OCI-LY7 (cell line): ENCODE measurements around the gene LRRN2. TPM values are rescaled to one million over a fixed set of nuclear protein-coding genes. Genes with fewer than 3 reads are reported as not detected.
"Not testable (repeated sequence)": the region's sequence is repeated elsewhere in the genome, so short reads cannot be mapped to it uniquely, and the experiment has no call there.

Experiments
- BruUV-seq: library from RNA; stranded (reverse); fragments of 400-500 nt; replicated peaks from 2 replicates; lab custom pipeline; 2021; lab: Mats Ljungman, UMichigan
- CTCF ChIA-PET: fragments of 300-600 bp; sonication (Branson Sonifier 250); formaldehyde crosslinking; loops from one replicate; lab custom pipeline; 2022; ENCODE audit warnings: antibody characterized with exemption; ENCODE audit not compliant: unreplicated experiment; lab: Charles Lee
- POLR2A ChIA-PET: fragments of 300-600 bp; sonication (Branson Sonifier 250); formaldehyde crosslinking; loops from one replicate; lab custom pipeline; 2022; ENCODE audit warnings: antibody characterized with exemption; lab: Charles Lee
- DNase-seq: peaks from one replicate; pipeline ENCODE4 v3.0.0-alpha.2; 2015; ENCODE audit warnings: low spot score
- H2AFZ ChIP-seq: fragments of 200-600 bp; sonication (generic), shearing (Covaris generic); 2 replicates; pipeline ENCODE4 v1.6.1; 2014; ENCODE audit warnings: mild to moderate bottlenecking, antibody characterized with exemption, low read length, moderate library complexity
- H3K27ac ChIP-seq: fragments of 200-600 bp; sonication (generic); 2 replicates; pipeline ENCODE4 v1.5.1; 2014; ENCODE audit warnings: mixed run types, low read depth, mild to moderate bottlenecking, moderate library complexity, low read length, inconsistent platforms; ENCODE audit not compliant: poor library complexity, severe bottlenecking
- H3K36me3 ChIP-seq: fragments of 200-600 bp; sonication (generic); 2 replicates; pipeline ENCODE4 v1.6.1; 2014; ENCODE audit warnings: mild to moderate bottlenecking, antibody characterized with exemption, low read length, moderate library complexity, mixed read lengths; ENCODE audit not compliant: insufficient read depth
- H3K4me1 ChIP-seq: fragments of 200-600 bp; sonication (generic); 2 replicates; pipeline ENCODE4 v1.5.1; 2014; ENCODE audit warnings: mild to moderate bottlenecking, low read length; ENCODE audit not compliant: insufficient read depth, poor library complexity, severe bottlenecking
- H3K4me2 ChIP-seq: fragments of 200-600 bp; sonication (generic); 2 replicates; pipeline ENCODE4 v1.6.1; 2014; ENCODE audit warnings: mild to moderate bottlenecking, low read length
- H3K4me3 ChIP-seq: fragments of 200-600 bp; sonication (generic); 2 replicates; pipeline ENCODE4 v1.5.1; 2014; ENCODE audit warnings: mild to moderate bottlenecking, low read depth, low read length; ENCODE audit not compliant: poor library complexity, severe bottlenecking
- H3K79me2 ChIP-seq: fragments of 200-600 bp; sonication (generic); 2 replicates; pipeline ENCODE4 v1.6.1; 2016; ENCODE audit warnings: low read depth, mild to moderate bottlenecking, low read length, moderate library complexity, mixed read lengths; ENCODE audit not compliant: insufficient read depth
- H3K9me2 ChIP-seq: fragments of 200-600 bp; sonication (generic); 2 replicates; pipeline ENCODE4 v1.6.1; 2016; ENCODE audit warnings: mild to moderate bottlenecking, low read length, mixed read lengths; ENCODE audit not compliant: insufficient read depth
- H3K9me3 ChIP-seq: fragments of 200-600 bp; sonication (generic); 2 replicates; pipeline ENCODE4 v1.6.1; 2014; ENCODE audit warnings: mild to moderate bottlenecking, mixed run types, low read length, mixed read lengths
- H4K20me1 ChIP-seq: fragments of 200-600 bp; sonication (generic); 2 replicates; pipeline ENCODE4 v1.6.1; 2014; ENCODE audit warnings: mild to moderate bottlenecking, antibody characterized with exemption, low read length, moderate library complexity, mixed read lengths; ENCODE audit not compliant: insufficient read depth
- EZH2phosphoT487 ChIP-seq: fragments of 200-600 bp; sonication (generic); IDR thresholded peaks from 2 replicates; pipeline ENCODE4 v1.6.1; 2018; ENCODE audit warnings: low read depth, borderline replicate concordance, mild to moderate bottlenecking, mixed run types, antibody characterized with exemption, low read length, moderate library complexity, mixed read lengths
- intact Hi-C: fragments of 100-400 bp; cut with micrococcal nuclease; formaldehyde crosslinking; loops from one replicate; pipeline ENCODE4 v1.10.0; 2022; ENCODE audit not compliant: unreplicated experiment
- total RNA-seq, 2 experiments: library from RNA; depleted of rRNA in 1 of 2; stranded (reverse); fragments of >200 nt in 1 of 2; shearing (Covaris generic) in 1 of 2; gene quantifications; 2 replicates each; pipeline ENCODE4 v1.2.3, GENCODE V29; 2014 to 2022
- TF ChIP-seq, protein P1 (sequence below): fragments of 200-600 bp; sonication (generic); conservative IDR thresholded peaks from 2 replicates; pipeline ENCODE4 v1.5.1; 2014; ENCODE audit warnings: mild to moderate bottlenecking, antibody characterized with exemption, low read length, moderate library complexity, mixed read lengths

LRRN2 gene
- total RNA-seq, 2 experiments from 2014 or later = not detected

- H3K4me3 ChIP-seq = no peak overlapping the region
- H3K9me2 ChIP-seq = no peaks in the 10 kb centered on the region
- BruUV-seq = no TSS peak
- no peak for DNase-seq
- no peaks in the 10 kb centered on the region for H4K20me1 ChIP-seq
- no peaks in the 10 kb centered on the region for H3K79me2 ChIP-seq
- H3K9me3 ChIP-seq = no peaks in the 10 kb centered on the region
- H3K4me1 ChIP-seq = peaks cover 7% of the 10 kb centered on the region
- intact Hi-C loops = no loop called here
- CTCF ChIA-PET = interaction anchor here (0.6 kb wide), 2 partner anchors 49 to 936 kb away, joined by 3 read pairs; no protein-coding TSS in a partner anchor
- no peak overlapping the region for H3K4me2 ChIP-seq
- H3K27ac ChIP-seq = no peak overlapping the region
- no peaks in the 10 kb centered on the region for H3K36me3 ChIP-seq
- POLR2A ChIA-PET = no interaction called here
- TF ChIP-seq, protein P1, sequence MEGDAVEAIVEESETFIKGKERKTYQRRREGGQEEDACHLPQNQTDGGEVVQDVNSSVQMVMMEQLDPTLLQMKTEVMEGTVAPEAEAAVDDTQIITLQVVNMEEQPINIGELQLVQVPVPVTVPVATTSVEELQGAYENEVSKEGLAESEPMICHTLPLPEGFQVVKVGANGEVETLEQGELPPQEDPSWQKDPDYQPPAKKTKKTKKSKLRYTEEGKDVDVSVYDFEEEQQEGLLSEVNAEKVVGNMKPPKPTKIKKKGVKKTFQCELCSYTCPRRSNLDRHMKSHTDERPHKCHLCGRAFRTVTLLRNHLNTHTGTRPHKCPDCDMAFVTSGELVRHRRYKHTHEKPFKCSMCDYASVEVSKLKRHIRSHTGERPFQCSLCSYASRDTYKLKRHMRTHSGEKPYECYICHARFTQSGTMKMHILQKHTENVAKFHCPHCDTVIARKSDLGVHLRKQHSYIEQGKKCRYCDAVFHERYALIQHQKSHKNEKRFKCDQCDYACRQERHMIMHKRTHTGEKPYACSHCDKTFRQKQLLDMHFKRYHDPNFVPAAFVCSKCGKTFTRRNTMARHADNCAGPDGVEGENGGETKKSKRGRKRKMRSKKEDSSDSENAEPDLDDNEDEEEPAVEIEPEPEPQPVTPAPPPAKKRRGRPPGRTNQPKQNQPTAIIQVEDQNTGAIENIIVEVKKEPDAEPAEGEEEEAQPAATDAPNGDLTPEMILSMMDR = no peak
- no peak overlapping the region for H2AFZ ChIP-seq
These were observed 7.4 kb upstream of the LRRN2 start for GRCh38 chr1:204692841-204693356.

GRCh38 chr1:204692325-204692840, 6.8 kb upstream of the LRRN2 start:
- BruUV-seq = no TSS peak
- intact Hi-C loops = no loop called here
- Histone ChIP-seq H3K4me3 (no peak overlapping the region), H3K4me1 (peaks cover 7% of the 10 kb centered on the region), H3K79me2 (no peaks in the 10 kb centered on the region), H3K36me3 (no peaks in the 10 kb centered on the region), H4K20me1 (no peaks in the 10 kb centered on the region), H3K4me2 (no peak overlapping the region), H3K27ac (no peak overlapping the region), H3K9me3 (no peaks in the 10 kb centered on the region), H2AFZ (no peak overlapping the region), H3K9me2 (no peaks in the 10 kb centered on the region)
- DNase-seq = peak; percentile 14
- TF ChIP-seq, protein P1 = peak; percentile 68
- no peak for TF ChIP-seq EZH2phosphoT487
- POLR2A ChIA-PET = interaction anchor here (0.6 kb wide), 1 partner anchor 11 kb away, joined by 6 read pairs; no protein-coding TSS in a partner anchor
- CTCF ChIA-PET = no interaction called here

DNA sequence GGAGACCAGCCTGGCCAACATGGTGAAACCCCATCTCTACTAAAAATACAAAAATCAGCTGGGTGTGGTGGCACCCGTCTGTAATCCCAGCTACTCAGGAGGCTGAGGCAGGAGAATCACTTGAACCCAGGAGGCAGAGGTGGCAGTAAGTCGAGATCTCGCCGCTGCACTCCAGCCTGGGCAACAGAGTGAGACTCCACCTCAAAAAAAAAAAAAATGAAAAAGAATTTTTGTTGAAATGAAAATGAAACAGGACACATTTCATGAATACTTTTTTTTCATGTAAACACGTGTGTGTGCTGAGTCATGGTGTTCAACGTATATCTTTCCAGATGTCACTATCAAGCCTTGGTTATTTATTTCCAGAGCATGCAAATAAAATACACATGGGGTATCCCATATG, 5.8 kb upstream of the LRRN2 start:
- H3K4me1 ChIP-seq, H3K9me2 ChIP-seq, H3K36me3 ChIP-seq, H3K79me2 ChIP-seq, H3K9me3 ChIP-seq, H4K20me1 ChIP-seq, H3K27ac ChIP-seq, H3K4me2 ChIP-seq, intact Hi-C loops, H3K4me3 ChIP-seq, DNase-seq, H2AFZ ChIP-seq, BruUV-seq, CTCF ChIA-PET: not testable (repeated sequence)
- POLR2A ChIA-PET = interaction anchor here (0.6 kb wide), 1 partner anchor 779 kb away, joined by 3 read pairs; no protein-coding TSS in a partner anchor
